ENCODE measurements around the gene MME. TPM values are rescaled to one million over a fixed set of nuclear protein-coding genes. Genes with fewer than 3 reads are reported as not detected.

MME gene
- total RNA-seq, 1 donor from 2014 or later = 18.4 TPM

DNA sequence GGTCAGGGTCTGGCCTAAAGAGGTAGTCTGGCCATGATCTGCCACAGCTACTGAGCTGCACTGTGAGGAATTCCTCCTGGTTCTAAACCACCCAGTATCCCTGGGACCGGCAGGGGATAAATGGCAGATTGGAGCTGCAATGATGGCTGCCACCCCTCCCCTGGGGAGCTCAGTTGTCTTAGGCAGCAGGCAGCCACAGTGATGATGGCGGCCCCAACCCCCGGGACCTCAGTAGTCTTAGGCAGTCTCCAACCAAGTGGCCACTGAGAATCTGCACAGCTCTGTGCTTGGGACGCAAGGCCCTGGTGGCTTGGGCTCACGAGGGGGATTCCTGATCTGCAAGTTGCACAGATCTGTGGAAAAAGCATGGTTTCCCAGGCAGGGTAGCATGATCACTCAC is 145.3 kb downstream of the MME start:
- intact Hi-C loops (cut with DNase I) = no loop called here
- Histone ChIP-seq H3K27me3 (no peaks in the 10 kb centered on the region), H3K27ac (no peak overlapping the region), H3K4me1 (no peaks in the 10 kb centered on the region), H3K9me3 (no peaks in the 10 kb centered on the region), H3K36me3 (no peaks in the 10 kb centered on the region), H3K4me3 (no peak overlapping the region)
- TF ChIP-seq, protein P1, sequence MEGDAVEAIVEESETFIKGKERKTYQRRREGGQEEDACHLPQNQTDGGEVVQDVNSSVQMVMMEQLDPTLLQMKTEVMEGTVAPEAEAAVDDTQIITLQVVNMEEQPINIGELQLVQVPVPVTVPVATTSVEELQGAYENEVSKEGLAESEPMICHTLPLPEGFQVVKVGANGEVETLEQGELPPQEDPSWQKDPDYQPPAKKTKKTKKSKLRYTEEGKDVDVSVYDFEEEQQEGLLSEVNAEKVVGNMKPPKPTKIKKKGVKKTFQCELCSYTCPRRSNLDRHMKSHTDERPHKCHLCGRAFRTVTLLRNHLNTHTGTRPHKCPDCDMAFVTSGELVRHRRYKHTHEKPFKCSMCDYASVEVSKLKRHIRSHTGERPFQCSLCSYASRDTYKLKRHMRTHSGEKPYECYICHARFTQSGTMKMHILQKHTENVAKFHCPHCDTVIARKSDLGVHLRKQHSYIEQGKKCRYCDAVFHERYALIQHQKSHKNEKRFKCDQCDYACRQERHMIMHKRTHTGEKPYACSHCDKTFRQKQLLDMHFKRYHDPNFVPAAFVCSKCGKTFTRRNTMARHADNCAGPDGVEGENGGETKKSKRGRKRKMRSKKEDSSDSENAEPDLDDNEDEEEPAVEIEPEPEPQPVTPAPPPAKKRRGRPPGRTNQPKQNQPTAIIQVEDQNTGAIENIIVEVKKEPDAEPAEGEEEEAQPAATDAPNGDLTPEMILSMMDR (IDR thresholded peaks at IDR 0.05) = no peak
- TF ChIP-seq POLR2A (IDR thresholded peaks at IDR 0.05) (no peak), POLR2AphosphoS5 (IDR thresholded peaks at IDR 0.05; ENCODE audit: insufficient read depth in 1 of 2, low read depth in 1 of 2) (no peak)
- no peak for DNase-seq (ENCODE audit: extremely low spot score in 2 of 2)

DNA sequence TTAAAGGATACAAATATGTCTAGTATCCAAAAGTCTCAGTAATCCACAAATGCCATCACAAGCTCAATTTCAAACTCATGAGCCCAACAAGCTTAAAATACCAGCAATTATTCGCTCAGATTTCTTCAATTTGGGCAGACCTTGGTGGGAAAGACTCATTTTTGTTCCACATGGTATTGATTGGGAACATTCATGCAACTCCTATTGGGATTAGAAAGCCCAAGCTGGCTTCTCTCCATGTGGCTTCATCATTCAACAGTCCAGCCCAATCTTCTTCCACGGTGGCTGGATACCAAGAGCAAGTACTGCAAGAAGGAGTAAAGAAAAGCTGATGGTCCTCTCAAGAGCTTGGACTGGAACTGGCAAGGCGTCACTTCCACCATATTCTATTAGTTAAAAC is 147.0 kb downstream of the MME start:
- H3K27me3 ChIP-seq = no peaks in the 10 kb centered on the region
- H3K27ac ChIP-seq = no peak overlapping the region
- no peak for TF ChIP-seq POLR2A (IDR thresholded peaks at IDR 0.05)
- no peak for TF ChIP-seq POLR2AphosphoS5 (IDR thresholded peaks at IDR 0.05; ENCODE audit: insufficient read depth in 1 of 2, low read depth in 1 of 2)
- TF ChIP-seq, protein P1 (IDR thresholded peaks at IDR 0.05) = no peak
- H3K36me3 ChIP-seq = no peaks in the 10 kb centered on the region
- no peak for DNase-seq (ENCODE audit: extremely low spot score in 2 of 2)
- H3K4me1 ChIP-seq = peaks cover 2% of the 10 kb centered on the region
- H3K9me3 ChIP-seq = no peaks in the 10 kb centered on the region
- intact Hi-C loops (cut with DNase I) = no loop called here
- no peak overlapping the region for H3K4me3 ChIP-seq

DNA sequence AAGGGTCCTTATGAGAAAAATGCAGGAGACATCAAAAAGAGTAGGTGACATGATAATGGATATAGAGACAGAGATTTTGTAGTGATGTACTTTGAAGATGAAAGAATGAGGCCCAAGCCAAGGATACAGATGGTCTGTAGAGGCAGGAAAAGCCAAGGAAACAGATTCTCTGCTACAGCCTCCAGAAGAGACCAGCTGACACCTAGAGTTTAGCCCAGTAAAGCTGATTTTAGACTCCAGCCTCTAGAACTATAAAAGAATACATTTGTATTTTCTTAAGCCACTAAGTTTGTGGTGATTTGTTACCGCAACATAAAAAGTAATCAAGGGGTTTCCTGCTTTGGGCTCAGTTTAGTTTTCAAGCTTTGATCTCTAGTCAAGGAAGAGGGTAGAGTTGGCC is 148.6 kb downstream of the MME start:
- DNase-seq (ENCODE audit: extremely low spot score in 2 of 2) = no peak
- no peak for TF ChIP-seq POLR2A (IDR thresholded peaks at IDR 0.05)
- TF ChIP-seq POLR2AphosphoS5 (IDR thresholded peaks at IDR 0.05; ENCODE audit: insufficient read depth in 1 of 2, low read depth in 1 of 2) = no peak
- TF ChIP-seq, protein P1 (IDR thresholded peaks at IDR 0.05) = no peak
- Histone ChIP-seq H3K4me1 (peaks cover 10% of the 10 kb centered on the region), H3K27me3 (no peaks in the 10 kb centered on the region), H3K9me3 (no peaks in the 10 kb centered on the region), H3K27ac (no peak overlapping the region), H3K36me3 (no peaks in the 10 kb centered on the region), H3K4me3 (no peak overlapping the region)
- intact Hi-C loops (cut with DNase I) = no loop called here

DNA sequence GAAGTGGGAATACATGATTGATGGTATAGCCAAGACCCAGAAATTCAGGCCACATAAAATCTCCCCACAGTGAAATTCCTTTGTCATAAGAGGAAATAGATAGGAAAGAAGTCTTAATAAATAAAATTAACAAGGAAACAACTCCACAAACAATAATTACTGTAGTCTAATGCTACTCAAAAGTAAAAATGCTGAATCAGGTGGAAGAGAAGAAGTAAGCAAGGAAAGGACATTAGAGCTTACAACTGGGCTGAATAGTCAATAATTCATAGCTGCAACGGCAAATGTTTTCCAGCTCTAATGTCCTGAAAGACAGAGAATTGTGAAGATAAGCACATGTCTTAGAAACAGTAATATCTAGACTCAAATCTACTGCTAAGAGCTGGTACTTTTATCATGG is 149.0 kb downstream of the MME start:
- TF ChIP-seq, protein P1 (IDR thresholded peaks at IDR 0.05) = no peak
- TF ChIP-seq POLR2AphosphoS5 (IDR thresholded peaks at IDR 0.05; ENCODE audit: insufficient read depth in 1 of 2, low read depth in 1 of 2) (no peak), POLR2A (IDR thresholded peaks at IDR 0.05) (no peak)
- Histone ChIP-seq H3K4me1 (peaks cover 10% of the 10 kb centered on the region), H3K27ac (no peak overlapping the region), H3K9me3 (no peaks in the 10 kb centered on the region), H3K36me3 (no peaks in the 10 kb centered on the region), H3K27me3 (no peaks in the 10 kb centered on the region), H3K4me3 (no peak overlapping the region)
- intact Hi-C loops (cut with DNase I) = no loop called here
- DNase-seq (ENCODE audit: extremely low spot score in 2 of 2) = no peak

DNA sequence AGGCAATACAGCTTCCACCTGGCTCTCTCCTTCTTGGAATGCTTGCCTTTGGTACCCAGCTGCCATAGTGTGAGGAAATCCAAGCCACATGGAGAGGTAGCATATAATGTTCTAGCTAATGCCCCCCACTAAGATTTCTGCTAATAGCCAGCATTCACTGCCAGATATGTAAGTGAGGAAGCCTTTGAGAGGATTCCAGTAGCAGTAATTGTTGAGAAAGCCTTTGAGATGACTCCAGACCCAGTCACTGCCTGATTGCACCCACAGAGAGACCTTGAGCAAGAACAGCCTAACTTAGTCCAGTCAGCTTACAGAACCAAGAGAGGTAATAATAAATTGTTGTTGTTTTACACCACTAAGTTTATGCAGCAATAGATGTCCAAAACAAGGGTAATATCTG is 150.3 kb downstream of the MME start:
- no peak overlapping the region for H3K4me3 ChIP-seq
- no peaks in the 10 kb centered on the region for H3K36me3 ChIP-seq
- H3K4me1 ChIP-seq = peaks cover 10% of the 10 kb centered on the region
- H3K9me3 ChIP-seq = no peaks in the 10 kb centered on the region
- H3K27ac ChIP-seq = no peak overlapping the region
- DNase-seq (ENCODE audit: extremely low spot score in 2 of 2) = no peak
- intact Hi-C loops (cut with DNase I) = no loop called here
- TF ChIP-seq POLR2A (IDR thresholded peaks at IDR 0.05) (no peak), POLR2AphosphoS5 (IDR thresholded peaks at IDR 0.05; ENCODE audit: insufficient read depth in 1 of 2, low read depth in 1 of 2) (no peak)
- TF ChIP-seq, protein P1 (IDR thresholded peaks at IDR 0.05) = no peak
- H3K27me3 ChIP-seq = no peaks in the 10 kb centered on the region

All from vagina (tissue), 2 donors.